ENCODE data around the gene SPINK6.

The SPINK6 gene, protein sequence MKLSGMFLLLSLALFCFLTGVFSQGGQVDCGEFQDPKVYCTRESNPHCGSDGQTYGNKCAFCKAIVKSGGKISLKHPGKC

DNA sequence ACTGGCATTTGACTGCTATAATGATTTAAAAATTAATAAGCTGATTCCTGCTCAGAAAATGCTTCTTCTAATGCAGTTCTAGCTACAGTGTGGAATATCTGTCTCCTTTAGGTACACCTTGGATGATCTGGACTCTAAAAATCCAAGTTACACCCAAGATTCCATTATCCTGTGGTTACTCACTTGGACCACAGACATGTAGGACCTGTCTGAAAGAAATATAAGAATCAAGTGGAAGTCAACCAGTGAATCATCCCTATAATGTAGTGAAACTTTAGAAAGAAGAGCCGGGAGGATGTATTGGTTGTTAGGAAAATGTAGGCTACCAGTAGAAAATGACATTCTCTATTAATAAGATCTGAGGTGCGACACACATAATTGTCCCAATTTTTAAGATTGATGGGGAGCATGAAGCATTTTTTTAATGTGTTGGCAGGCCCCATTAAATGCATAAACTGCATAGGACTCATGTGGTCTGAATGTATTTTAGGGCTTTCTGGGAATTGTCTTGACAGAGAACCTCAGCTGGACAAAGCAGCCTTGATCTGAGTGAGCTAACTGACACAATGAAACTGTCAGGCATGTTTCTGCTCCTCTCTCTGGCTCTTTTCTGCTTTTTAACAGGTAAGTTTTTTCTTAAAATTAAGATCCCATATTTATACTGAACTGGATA lies at the start of gene SPINK6:
Gene SPINK6, plus strand, starts transcription at position 512 of the 673 bp plus-strand sequence. Its CDS starts 55 bp downstream, at position 567.
- DNase-seq: no peak

DNA sequence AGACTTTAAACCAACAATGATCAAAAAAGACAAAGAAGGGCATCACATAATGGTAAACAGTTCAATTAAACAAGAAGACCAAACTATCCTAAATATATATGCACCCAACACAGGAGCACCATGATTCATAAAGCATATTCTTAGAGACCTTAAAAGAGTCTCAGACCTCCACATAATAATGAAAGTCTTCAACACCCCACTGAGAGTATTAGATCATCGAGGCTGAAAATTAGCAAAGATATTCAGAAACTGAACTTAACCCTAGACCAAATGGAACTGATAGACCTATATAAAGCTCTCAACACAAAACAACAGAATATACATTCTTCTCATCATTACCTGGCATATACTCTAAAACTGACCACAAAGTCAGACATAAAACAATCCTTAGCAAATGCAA lies 46.2 kb upstream of the SPINK6 start:
- DNase-seq: no peak

DNA sequence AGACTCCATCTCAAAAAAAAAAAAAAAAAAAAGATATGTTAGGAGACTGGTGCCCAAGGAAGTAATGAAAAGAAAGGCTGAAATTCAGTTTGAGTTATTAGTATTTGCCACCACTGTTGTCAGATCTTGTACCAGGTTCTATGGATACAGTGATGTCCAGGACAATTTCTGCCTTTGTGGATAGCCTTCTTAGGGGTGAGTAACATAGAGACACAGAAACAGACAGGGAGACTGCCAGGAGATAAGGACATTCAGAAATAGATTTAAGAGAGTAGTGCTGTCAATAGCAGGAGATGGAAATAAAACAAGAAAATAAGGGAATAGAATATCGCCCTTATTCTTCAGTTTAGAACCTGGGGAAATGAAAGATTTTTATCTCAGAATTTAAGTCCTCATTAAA lies 40.8 kb upstream of the SPINK6 start:
- no peak for DNase-seq

DNA sequence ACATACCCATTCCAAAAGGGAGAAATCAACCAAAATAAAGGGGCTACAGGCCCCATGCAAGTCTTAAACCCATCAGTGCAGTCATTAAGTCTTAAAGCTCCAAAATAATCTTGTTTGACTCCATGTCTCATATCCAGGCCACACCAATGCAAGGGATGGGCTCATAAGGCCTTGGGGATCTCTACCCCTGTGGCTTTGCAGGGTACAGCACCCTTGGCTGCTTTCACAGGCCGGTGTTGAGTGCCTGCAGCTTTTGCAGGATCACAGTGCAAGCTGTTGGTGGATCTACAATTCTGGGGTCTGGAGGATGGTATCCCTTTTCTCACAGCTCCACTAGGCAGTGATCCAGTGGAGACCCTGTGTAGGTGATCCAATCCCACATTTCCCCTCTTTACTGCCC lies 39.5 kb upstream of the SPINK6 start:
- no peak for DNase-seq

DNA sequence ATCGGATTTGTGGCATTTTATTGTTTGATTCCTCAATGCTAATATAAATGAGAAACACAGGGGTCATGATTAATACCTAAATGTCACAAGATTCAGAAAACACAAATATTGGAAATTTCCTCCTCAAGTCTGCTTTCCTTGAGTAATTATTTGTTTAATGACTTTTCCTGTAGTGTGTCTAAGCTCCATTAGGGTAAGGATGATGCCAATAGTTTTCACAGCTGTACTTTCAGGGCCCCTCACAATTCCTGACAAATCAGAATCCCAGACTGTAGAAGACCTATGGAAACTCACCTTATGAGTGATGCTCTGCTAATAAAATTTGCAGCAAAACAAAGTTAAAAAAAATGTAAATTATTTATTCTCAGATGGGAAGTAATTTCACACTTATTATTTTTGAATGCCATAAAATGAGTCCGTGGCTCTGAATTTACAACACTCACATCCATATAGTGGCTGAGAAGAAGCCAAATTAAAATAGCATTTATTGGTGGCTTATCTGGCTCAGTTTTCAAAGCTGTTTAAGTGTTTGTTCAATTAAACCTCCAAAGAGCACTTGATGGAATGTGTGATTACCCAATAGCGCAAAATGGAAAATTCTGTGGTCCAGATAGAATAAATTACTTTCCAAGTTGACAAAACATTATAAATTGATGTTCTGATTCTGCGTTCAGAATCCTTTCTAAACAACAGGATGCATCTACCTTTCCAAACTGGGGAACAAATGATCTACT lies 36.1 kb upstream of the SPINK6 start:
- DNase-seq: no peak

DNA sequence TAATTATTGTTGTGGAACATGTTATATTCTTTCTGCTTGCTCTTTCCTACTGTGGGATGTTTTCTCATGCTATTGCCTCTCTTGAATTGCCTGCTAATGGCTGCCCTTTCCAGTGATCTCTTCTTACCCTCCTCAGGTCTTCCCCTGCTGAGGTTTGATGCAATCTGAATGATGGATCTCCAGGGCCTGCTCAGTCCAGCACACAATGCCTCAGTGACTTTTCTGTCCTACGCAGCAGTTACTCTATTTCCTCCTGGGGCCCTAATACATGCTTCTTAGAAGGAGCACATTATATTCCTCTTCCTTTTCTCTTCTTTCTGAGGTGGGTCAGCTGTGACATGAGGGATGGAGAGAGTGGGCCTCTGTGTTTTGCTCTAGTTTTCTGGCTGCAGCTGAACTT lies 34.6 kb upstream of the SPINK6 start, which contains the start of gene SPINK14:
Gene SPINK14, plus strand, starts transcription at position 301 of the 400 bp plus-strand sequence. CDS start 1,187 bp downstream, outside the sequence.
- DNase-seq: no peak

DNA sequence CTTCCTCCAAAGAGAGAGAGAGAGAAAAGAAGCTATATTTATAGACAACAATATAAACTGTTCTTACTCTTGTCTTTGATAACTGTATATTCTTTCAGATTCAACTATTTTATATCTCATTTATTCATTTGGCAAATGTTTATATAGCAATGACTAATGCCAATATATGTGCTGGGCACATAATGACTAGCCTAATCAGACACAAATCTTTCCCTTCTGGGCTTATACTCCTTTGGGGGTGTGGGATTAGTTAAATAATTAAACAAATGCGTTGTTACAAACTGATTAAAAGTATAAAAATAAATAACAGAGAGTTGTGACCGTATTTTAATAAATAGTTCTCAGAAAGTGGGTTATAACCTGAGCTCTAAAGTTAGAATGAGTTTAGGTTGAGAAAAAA lies 30.5 kb upstream of the SPINK6 start:
- no peak for DNase-seq

DNA sequence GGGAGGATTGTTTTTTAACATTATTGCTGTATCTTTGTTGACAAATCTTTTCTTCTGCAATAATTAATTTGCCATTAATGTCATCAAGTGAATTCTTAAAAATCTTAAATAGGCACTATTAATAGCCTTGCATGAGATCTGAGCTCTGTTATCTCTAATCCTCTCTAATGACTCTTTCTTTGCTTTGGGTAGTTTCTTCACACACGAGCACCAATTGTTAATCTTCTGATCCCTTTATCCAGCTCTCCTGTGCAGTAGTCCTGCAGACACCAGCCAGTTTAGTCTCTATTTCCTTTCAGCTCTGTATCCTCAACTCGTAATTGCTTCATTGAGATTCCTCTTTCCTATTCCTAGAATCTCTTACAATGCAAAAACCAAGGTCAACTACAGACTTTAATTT lies 26.4 kb upstream of the SPINK6 start:
- no peak for DNase-seq

DNA sequence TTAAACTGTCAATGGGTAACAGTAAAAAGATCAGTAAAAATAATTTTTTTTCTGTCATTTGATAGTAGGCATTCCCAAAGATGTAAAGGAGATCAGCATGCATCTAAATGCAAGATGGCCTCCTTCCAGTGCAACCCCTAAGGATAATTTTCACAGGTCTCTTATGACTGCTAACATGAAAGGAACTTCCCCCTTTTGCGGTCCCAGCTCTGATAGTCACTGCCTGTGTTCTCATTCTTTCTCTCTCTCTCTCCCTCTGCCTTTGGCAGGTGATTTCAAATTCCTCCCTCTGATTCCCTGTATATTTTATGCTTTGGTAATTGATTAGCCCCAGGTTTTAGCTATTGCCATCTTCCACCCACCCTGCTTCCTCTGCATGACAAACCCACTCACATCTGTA lies 25.6 kb upstream of the SPINK6 start:
- no peak for DNase-seq

DNA sequence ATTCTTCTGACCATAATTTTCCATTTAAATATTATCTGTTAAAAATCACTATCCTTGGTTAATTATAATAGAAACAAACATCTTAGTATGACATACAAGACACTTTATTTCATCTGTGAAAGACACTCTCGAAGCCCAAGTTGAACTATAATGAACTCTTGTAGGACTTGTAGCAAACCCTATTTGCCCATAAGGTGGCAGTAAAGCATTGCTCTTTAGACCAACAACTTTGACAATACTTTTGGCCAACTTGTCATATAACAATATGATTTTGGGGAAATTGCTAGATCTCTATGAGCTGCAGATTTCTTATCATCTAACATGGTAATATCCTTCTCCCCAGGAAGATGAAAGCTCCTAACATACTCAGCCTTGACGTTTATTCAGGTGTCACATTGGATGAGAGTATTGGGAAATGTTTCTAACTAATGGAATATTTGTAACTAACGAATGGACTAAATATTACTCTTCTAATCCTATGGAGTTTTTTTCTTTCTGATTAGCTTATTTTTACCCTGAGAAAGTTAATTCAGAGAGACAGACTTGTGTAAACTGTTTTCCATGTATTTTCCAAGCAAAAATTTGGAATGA lies 23.5 kb upstream of the SPINK6 start:
- DNase-seq: peak; percentile 28

DNA sequence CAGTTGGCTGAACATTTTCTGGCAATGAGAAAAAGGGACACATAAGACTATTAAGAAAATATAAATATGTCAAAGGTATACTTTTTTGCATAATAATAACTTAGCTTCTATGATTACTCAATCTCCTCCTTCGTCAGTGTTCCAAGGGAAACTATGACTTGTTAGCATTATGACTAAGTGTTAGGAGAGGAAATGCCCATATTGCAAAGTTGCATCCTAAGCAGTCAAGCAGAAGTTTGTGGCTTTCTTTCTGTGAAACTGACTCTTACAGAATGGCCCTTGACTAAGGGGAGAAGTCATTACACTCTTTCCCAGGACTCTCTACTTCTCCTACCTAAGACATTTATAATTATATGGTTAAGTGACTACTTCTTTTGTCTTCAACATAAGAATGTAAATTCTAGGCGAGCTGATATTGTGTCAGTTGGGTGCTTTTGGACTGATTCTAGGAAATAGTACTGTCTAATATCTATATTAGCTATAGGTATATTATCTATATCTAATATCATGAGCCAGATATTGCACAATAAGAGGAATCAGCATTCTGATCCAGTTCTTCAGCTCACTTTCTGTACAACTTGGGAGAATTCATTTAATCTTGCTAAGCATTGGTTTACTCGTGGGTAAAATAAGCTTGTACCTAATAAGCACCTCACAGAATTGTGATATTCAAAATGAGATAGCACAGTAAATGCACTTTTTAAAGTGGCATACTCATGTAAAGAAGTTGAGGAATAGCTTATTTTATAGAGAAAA lies 16.4 kb upstream of the SPINK6 start:
- DNase-seq: no peak

DNA sequence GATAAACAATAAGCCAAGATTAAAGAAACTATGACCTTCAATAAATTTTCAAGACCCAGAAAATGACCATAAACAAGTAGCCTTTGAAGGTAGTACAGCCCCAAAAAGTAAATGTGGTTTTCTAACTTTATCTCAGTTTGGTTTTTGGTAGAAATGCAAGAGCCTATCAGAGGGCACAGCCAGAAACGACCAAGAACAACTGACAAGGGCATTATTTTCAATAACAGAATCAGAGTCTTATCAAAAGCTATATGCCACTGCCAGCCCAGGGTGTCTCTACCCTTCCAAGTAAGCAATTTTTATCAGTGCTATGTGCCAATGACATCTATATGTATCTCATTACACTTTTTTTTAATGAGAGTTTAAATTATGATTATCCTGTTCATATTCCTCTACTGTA lies 11.8 kb upstream of the SPINK6 start:
- no peak for DNase-seq

DNA sequence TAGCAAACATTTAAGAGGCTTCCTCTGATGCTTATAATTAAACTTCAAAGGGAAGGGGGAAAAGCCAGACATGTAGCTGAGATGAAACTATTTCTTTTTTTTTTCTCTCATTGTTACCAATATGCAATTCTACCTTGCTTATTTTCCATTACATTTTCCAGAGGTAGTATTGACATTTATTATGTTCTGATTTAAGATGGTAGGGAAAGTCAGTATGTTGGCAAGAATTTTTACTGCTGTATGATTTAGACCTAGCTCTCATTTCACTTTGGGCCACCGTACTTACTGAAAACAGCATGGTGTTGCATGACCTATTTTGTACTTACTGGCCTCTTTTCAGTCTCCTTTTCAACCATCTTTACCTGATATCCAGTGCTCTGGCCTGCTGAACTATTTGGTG lies 9.6 kb upstream of the SPINK6 start:
- DNase-seq: no peak

DNA sequence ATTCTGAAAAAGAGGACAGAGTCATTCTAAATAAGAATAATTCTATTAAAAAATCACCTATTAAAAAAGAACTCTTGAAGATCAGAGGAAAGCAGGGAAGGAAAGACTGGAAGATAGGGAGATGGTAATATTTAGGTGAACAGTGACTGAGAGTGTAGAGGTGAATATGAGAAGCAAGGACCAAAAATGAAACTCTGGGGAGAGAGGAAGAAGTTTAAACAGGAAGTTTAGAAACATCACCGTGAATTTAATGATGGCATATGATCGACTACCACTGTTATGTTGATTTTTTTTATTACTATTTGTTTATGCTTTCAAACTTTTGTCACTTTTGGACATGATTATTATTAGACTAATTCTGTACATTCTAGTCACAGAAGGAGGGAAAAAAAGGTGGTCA lies 1.7 kb upstream of the SPINK6 start:
- no peak for DNase-seq

DNA sequence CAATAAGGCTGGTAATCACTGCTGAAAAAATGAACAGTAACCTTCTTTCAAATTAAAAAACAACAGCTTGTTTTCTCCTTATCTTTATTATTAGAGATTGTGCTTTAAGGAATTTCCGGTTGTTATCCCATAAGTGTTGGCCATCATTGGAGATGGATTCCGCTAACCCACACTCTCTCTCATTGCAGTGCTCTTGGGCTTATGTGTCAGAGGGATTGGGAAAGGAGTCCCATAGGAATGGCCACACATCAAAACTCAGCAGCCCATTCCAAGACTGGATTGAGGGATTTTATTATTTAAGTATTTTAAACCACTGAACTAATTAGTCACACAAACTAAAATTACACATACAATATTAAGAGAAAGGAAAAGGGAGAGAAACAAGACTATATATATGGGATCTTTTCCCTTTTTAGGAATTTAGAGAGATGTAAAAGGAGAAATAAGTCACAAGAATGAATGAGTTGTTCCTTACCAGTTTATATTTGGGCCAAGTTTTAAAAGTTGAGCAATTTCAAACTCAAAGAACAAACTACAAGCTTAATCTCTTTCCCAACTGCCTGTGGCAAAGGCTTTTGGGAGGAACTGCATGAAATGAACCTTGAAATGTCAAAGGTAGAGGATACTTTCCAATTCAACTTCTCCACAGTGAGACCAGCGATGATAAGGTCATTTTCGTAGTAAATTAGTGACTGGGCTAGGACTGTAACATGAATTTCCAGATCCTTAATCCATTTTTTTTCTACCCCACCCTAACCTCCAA lies 2.4 kb downstream of the SPINK6 start:
- no peak for DNase-seq

DNA sequence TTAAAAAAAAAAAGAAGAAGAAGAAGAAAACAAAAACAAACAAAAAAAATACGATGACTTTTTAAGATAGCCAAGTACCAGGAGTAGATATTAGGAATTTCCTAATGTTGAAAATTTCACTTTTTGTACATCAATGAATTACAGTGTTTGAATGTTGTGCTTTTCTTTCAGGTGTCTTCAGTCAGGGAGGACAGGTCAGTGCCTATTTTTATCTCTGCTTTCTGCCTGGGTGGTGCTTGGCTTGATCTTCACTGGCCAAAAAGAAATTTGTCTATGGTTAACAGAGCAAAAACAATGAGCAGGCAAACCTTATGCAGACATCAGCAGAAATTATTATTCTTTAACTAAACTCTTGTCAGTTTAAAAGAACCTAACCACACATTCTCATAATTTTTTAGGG lies 3.0 kb downstream of the SPINK6 start:
- DNase-seq: no peak

DNA sequence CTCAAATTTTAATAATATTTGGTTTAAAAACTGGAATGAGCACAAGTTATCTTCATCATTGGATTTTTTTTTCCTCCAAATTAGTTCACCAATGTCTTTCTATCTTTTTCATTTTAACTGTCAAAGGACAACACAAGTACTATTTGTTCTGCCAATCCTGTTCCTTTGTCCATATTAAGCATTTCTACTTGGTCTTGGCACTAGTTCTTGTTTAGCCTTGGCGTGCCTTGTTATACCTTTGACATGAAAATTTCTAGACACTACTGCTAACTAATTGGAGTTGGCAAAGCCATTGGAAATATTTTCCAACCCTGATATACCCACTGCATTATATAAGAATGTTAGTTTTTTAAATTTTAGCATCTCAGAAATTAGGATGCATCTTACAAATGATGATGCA lies 3.8 kb downstream of the SPINK6 start:
- no peak for DNase-seq

DNA sequence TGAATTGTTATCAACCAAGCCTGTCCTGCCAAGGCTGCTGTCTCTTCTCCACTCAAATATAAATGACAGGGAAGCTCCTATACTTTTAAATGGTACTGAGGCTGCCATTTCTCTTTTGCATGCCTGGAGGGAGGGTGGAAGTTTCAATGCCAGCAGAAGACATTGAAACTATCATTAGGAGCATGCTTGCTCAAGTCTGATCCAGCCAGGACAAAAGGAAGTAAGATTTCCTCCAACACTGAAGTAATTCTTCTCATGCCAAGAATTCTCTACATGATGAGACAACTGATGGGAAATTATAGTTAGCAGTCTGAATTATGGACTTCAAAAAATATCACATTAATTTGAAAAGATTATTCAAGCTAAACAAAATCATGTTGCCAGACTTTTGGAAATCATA lies 5.4 kb downstream of the SPINK6 start:
- no peak for DNase-seq

DNA sequence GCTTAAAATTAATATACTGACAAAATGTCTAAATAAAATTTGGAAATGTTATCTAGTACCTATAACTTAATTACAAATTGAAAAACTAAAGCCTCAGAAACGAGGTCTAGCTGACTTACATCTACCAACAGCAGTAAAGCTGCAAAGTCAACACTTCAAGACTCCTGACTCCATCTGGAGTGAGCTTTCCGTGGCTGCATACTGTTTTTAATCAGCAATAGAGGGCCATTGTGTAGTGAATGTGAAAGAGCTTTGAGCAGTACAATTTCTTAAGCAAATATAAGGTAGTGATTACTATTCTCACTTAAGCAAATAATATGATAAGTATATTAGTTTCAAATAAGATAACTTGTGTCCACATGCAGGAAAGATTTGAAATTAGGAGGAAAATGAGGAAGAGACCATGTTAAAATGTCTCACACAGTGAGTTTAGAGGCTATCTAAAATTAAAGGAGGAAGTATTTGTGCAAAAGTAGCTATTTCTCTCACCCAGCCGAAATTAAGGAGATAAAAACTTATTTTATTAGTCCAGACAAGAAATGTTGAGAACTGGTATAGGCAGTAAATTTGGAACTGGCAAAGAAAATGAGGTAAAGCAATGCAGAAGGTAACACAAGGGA lies 6.4 kb downstream of the SPINK6 start:
- no peak for DNase-seq

DNA sequence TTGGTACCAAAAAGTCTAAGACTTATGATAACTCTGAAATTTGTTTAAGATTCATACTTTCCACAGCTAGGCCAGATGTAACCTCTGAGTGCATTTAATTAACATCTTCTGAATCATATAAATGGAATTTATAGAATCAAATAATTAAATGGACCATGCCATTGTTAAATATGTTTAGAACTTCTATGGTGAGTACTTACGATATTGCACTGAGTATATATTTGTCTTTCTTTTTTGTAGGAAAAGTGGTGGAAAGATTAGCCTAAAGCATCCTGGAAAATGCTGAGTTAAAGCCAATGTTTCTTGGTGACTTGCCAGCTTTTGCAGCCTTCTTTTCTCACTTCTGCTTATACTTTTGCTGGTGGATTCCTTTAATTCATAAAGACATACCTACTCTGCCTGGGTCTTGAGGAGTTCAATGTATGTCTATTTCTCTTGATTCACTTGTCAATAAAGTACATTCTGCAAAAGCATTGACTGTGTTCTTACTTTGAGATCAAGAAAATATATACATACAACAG lies 11.9 kb downstream of the SPINK6 start:
- no peak for DNase-seq

DNA sequence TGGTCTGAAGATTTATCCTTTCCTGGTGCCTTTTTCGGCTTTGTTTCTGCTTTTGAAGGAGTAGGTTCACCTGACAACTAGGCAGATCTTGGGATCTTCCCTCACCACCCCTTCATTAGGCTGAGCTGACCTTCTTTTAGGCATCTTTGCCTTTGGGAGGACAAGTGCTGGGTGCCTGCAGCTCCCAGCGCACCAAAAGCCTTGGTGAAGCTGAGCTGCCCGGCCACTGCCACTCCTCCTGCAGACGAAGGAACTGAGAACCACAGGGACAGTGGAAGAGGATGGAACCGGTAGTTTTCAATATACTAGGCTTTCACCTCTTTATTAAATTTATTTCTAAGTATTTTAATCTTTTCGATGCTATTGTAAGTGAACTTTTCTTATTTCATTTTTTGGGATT lies 18.7 kb downstream of the SPINK6 start:
- DNase-seq: no peak
